ENCODE measurements around the gene GARIN5B. TPM values are rescaled to one million over a fixed set of nuclear protein-coding genes. Genes with fewer than 3 reads are reported as not detected.

The GARIN5B gene
- total and polyA plus RNA-seq, 2 of the 8 experiments (the other 6 are each of a cell fraction or from before 2014, with no cell fraction given): 0.03 TPM; not detected in 1

- Histone ChIP-seq H2BK15ac (ENCODE audit: low read length) (no peak overlapping the region), H3K79me1 (ENCODE audit: low read depth, low read length) (peaks cover under 1% of the 10 kb centered on the region), H4K91ac (replicated peaks; ENCODE audit: insufficient read length, low read length) (no peak overlapping the region), H3K4me1 (replicated peaks in 1 of 4; ENCODE audit: control insufficient read depth in 3 of 4, insufficient read depth in 4 of 4, low read length in 3 of 4) (peaks cover 0 to under 1% (median under 1%) of the 10 kb centered on the region in 4 experiments; a peak in 2 of 7 replicates), H3K14ac (ENCODE audit: insufficient read length) (no peak overlapping the region), H3K27ac (ENCODE audit: low read depth, low read length) (peak overlapping the region; percentile 3; the same call in 1 of the 2 replicates), H2BK12ac (ENCODE audit: low read depth, low read length) (no peak overlapping the region), H2AK5ac (ENCODE audit: low read depth, low read length) (no peak overlapping the region), H3K27me3 (replicated peaks in 1 of 4; ENCODE audit: control insufficient read depth in 3 of 4, extremely low read depth in 1 of 4, insufficient read depth in 3 of 4, low read length in 3 of 4) (no peaks in the 10 kb centered on the region), H2BK120ac (replicated peaks; ENCODE audit: low read depth, low read length) (no peak overlapping the region), H3K56ac (replicated peaks; ENCODE audit: insufficient read length, low read depth, low read length) (no peak overlapping the region), H4K8ac (ENCODE audit: extremely low read depth, insufficient read depth, low read length) (no peak overlapping the region), H3K23ac (ENCODE audit: insufficient read length) (no peak overlapping the region), H3K4ac (replicated peaks; ENCODE audit: insufficient read length, low read depth, low read length) (no peak overlapping the region), H2AFZ (ENCODE audit: low read length) (no peak overlapping the region), H3K18ac (ENCODE audit: extremely low read depth, low read length) (no peak overlapping the region), H2BK5ac (ENCODE audit: low read depth, low read length) (peak overlapping the region; percentile 49; the same call in 1 of the 2 replicates), H3K4me2 (ENCODE audit: insufficient read depth in 1 of 2, low read depth in 2 of 2, low read length in 2 of 2) (no peak overlapping the region), H3K9ac (replicated peaks in 1 of 4; ENCODE audit: extremely low read depth in 1 of 4, low read depth in 3 of 4, low read length in 3 of 4) (no peak overlapping the region), H3K4me3 (ENCODE audit: extremely low read depth in 1 of 4, insufficient read depth in 2 of 4, low read depth in 3 of 4, low read length in 4 of 4) (no peak overlapping the region), H3K23me2 (ENCODE audit: low read depth, low read length) (no peaks in the 10 kb centered on the region; the same call in 1 of the 2 replicates), H4K5ac (ENCODE audit: insufficient read length, low read depth, low read length) (no peak overlapping the region), H2BK20ac (ENCODE audit: low read length) (no peak overlapping the region), H3K79me2 (ENCODE audit: control insufficient read depth in 1 of 2, insufficient read depth in 2 of 2, low read length in 2 of 2) (peaks cover 0 to 14% of the 10 kb centered on the region in 2 experiments; a peak in 2 of 4 replicates), H4K20me1 (replicated peaks in 1 of 2; ENCODE audit: control insufficient read depth in 1 of 2, insufficient read depth in 2 of 2, low read length in 2 of 2) (peaks cover 25 to 29% of the 10 kb centered on the region in 2 experiments), H3K36me3 (ENCODE audit: control insufficient read depth in 2 of 4, insufficient read depth in 4 of 4, low read length in 3 of 4) (peaks cover 23 to 50% (median 39%) of the 10 kb centered on the region in 4 experiments), H3K9me3 (ENCODE audit: insufficient read depth in 2 of 2, low read depth in 1 of 2, low read length in 1 of 2) (no peaks in the 10 kb centered on the region)
- DNase-seq (ENCODE audit: low read depth in 1 of 2, low spot score in 2 of 2): no peak
- POLR2A ChIA-PET (ENCODE audit: partially characterized antibody): interaction anchor here (0.6 to 34.6 kb wide), 18 partner anchors 6 to 282 kb away, joined by 3 to 874 read pairs (median 4); partner anchors contain the start of genes IL11, RPL28, TMEM190 and TMEM238
- CTCF ChIA-PET (ENCODE audit: partially characterized antibody): interaction anchor here (0.9 to 5.6 kb wide), 5 partner anchors 11 to 99 kb away, joined by 3 to 39 read pairs (median 6); partner anchors contain the start of gene TMEM238
- 86% methylated on average over 14 of the region's 14 CpGs; no CpG with 5 or more reads in 1 of the 2 experiments for WGBS, 2 experiments (ENCODE audit: extremely low coverage in 1 of 2, insufficient coverage in 1 of 2, insufficient read length in 1 of 2, insufficient replicate concordance in 2 of 2, low coverage in 1 of 2, low lambda C conversion rate in 2 of 2, missing lambda C conversion rate in 1 of 2)
- FAIRE-seq: no peak
- no peak for TF ChIP-seq KDM5A (IDR thresholded peaks at IDR 0.05; ENCODE audit: low read length)
- no peak for TF ChIP-seq NANOG (IDR thresholded peaks at IDR 0.05; ENCODE audit: insufficient read depth, low read depth, low read length, poor library complexity, severe bottlenecking)
- peak; percentile 22 for TF ChIP-seq TAF7 (optimal IDR thresholded peaks at IDR 0.05; ENCODE audit: borderline replicate concordance, low read depth, low read length)
- no peak for TF ChIP-seq RFX5 (IDR thresholded peaks at IDR 0.05; ENCODE audit: borderline replicate concordance, low read depth, low read length)
- TF ChIP-seq CHD2 (IDR thresholded peaks at IDR 0.05; ENCODE audit: low read length): no peak
- peak; percentile 61 for TF ChIP-seq POLR2AphosphoS5 (IDR thresholded peaks at IDR 0.05; ENCODE audit: low read depth, low read length)
- TF ChIP-seq POLR2A (IDR thresholded peaks at IDR 0.05; ENCODE audit: control extremely low read depth in 1 of 2, low read depth in 2 of 2, low read length in 2 of 2): peak in 1 of 2 experiments; percentile 45; a peak in 1 of 3 replicates
Observed at GRCh38 chr19:55400281-55401087, 37.4 kb upstream of the GARIN5B start.

Data from H1 (cell line).